HG03571 (cell line): Measurements from ENCODE around the gene TOX3.

ENCODE experiments used
- ATAC-seq: cut with Tn5 transposase; IDR thresholded peaks from one replicate; pipeline ENCODE4 v1.9.1; 2021; ENCODE audit not compliant: unreplicated experiment

The TOX3 gene

DNA sequence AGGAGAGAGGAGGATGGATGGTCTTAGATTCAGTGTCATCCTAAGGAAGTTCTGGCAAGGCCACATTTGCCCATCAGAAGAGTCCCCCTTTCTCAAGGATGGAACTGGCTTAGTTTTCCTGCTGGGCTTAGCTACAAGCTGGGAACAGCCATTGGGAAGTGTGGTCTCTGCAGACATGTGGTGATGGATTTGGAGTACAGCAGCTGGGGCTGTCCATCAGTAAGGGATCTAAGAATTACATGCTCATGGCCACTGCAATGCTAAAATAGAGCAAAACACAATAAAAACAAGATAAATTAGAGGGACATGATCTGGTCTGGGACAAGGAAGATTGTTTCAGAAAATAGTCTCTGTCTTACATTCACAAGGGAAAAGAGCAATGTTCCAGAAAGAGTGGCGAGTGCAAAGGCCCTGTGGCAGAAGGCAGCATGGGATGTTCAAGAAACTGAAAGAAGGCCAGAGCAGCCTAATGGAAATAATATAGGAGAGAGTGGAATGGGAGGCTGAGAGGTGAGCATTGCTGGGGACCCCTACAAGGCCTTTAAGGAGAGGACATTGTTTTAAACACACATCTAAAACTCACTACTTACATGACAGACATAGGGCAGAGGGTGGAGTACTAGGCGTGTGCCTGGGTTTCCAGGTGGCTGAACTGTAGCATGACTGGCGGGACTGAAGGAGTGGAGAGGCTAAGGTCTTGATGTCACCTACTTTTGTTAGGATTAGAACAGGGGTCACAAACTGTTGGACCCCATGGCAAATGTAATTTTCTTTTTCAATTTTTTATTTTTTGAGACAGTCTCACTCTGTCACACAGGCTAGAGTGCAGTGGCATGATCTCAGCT is 17.0 kb upstream of the TOX3 start:
- no peak for ATAC-seq

- ATAC-seq = no peak
These were observed 15.8 kb upstream of the TOX3 start for GRCh38 chr16:52562770-52563169.

DNA sequence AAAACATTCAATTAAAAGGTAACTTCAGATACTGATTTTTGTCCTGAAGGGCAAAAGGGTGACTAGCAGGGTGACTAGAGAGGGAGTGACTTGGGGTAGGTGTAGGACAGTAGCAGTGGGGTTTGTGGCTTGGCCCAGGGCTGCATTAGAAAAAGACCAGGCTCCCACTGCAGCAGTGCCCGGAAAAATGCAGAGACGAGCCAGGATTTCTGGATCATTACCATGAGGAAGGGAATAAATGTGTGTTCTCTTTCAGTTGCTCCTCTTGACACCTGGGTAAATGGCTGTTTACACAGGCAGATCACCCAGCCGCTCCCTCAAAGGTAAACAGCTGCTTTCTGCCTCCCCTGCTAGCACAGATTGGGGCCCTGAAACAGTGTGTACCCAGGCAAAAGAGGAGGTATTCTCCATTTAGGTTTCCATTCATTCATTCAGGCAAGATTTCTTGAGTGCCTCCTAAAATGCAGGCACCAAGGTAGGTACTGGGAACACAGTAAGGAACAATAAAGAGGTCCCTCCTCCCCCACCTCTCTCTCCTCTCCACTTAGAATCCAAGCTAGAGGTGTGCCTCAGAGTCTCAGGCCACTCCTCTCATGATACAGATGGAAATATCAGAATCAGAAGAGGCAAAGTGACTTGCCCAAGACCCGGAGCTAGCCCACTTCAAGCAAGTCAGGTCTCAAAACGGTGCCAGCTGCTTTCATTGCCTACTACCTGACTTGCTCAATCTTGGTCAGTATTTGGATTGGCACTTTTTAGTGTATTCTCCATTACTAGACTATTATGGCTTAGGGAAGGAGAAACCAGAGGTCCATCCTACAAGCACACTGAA is 15.2 kb upstream of the TOX3 start:
- ATAC-seq = no peak

DNA sequence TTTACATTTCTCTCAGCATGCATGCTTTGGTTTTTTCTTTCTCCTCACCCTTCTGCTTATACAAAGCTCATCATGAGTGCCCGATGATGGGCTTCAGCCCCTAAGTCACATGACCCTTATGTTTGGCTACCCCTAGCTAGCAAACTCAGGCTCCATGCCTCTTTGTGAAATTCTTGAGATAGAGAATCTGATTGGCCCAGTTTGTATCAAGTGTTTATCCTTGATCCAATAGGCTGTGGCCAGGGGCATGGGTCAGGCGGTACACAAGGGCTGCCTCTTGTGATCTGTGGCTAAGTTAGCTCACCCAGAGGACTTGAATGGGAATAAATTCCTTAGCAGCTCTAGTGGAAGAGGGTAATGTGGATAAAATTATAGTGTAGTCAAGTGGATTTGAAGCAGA is 11.5 kb upstream of the TOX3 start:
- no peak for ATAC-seq

GRCh38 chr16:52557236-52557635 is 10.3 kb upstream of the TOX3 start:
- ATAC-seq = no peak

DNA sequence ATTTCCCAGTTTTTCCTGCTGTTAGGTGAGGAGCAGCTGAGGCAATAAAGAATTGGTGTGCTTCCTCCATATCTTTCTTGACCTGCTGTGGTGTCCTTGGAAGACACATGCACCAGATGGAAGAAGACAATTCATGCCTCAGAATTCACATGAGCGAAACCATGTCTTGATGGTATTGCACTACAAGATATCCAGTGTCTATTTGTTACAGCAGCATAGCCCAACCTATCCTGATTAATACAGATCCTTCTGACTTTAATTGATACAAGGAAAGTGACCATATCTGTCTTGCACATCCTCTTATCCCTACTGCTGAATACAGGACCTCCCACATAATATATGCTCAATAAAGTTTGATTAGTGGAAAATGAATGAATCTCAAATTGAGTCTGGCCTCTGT is 9.1 kb upstream of the TOX3 start:
- ATAC-seq = no peak

DNA sequence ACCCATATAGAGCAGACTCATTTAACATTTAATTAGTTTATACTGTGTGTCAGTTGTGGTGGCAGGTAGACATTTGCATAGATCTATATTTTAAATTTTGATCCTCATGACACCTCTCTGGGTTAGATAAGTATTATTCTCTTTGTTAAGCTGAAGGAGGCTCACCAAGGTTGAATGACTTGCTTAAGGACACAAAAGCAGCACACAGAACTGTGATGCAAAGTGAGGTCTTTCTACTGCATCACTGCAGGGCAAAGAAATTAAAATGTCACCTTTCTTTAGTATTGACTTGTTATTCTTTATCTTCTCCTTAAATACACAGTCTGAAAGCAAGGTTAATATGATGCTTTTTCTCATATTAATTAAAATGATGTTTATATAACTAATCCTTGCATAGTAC is 8.6 kb upstream of the TOX3 start:
- ATAC-seq = no peak

GRCh38 chr16:52554334-52554733 is 7.4 kb upstream of the TOX3 start:
- ATAC-seq = no peak

DNA sequence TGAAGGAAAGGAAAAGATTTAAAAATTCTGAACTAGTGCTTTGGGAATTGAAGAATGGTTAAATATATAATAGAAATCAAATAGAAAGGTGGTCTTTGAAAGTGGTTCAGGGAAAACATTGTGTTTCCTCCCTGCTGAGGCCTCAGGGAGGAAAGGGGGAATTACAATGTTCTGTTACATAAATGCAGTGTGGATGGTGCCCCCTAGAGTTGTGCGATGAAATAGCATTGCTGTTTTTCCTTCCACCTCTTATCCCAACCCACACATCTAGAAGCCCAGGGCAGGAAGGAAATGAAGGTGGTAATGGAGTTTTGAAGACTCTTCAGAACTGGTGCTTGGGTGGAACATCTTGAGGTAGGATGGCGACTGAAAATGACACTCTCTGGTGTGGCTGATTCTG is 6.4 kb upstream of the TOX3 start:
- no peak for ATAC-seq

DNA sequence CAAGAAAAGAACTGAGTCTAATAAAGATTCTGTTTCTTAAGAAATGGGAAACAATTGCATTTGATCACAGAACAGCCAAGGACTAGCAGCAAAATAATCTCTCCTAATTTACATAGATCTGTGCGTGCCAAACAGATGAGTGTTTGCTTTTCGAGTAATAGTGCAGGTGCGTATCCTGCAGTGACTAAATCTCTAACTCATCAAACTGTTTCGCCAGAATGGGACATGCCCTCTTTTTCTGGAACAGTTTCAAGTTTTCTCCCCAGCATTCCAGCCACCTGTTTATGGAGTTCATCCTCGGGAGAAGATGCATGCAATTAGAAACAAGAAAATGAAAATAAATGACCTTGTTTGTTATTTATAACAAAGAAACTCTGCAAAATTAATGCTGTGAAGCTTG is 5.7 kb upstream of the TOX3 start:
- ATAC-seq = no peak

GRCh38 chr16:52549011-52549692 is 2.2 kb upstream of the TOX3 start:
- no peak for ATAC-seq

DNA sequence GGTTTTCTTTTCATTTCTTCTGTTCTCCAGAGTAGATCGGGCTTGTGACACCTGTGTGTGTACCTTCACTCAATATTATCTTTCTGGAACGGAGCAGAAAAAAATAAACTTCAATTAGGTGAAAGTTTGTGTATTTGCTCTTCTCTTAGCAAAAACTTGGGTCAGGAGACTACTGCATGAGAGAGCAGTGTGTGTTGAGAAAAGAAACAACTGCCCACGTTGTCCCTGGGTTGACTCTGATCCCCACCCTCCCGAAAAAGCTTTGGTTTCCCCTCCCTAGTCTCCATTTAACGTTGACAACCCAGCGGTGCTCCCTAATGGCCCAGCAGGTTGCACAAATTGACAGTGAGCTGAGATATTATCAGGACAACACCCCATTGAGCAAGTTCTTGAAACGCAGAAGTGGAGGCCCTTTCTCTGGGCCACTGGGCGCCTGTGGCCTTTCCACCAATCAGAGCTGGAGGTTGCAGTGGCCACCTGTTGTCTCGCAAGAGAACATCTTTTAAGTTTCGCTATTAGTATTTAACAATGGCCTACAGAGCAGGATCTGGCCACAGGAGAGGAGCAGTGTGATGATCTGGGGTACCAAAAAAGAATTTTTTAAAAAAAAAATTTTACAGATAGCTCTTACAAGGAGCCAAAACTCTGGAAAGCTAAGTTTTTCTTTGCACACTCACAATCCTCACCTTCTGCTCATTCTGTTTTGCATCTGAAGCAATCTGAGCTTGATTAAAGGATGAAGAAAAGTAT is 1.5 kb upstream of the TOX3 start:
- ATAC-seq = no peak

DNA sequence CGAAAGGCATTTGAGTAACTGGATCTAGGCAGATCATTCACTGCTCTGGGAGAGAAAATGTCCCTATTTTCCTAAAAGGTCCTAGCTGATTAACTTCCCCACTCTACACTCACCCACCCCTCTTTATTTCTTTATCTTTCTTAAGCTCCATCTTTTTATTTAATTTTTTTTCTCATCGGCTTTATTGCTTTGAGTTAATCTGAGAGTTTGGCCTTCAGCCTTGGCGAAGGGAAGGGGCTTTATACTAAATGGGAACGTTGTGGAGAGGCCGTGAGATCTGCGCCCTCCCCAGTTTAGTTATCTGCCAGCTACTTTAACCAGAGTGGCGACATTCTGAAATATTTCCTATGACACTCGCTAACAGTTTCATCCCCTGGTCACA is 882 bp upstream of the TOX3 start:
- ATAC-seq = no peak

DNA sequence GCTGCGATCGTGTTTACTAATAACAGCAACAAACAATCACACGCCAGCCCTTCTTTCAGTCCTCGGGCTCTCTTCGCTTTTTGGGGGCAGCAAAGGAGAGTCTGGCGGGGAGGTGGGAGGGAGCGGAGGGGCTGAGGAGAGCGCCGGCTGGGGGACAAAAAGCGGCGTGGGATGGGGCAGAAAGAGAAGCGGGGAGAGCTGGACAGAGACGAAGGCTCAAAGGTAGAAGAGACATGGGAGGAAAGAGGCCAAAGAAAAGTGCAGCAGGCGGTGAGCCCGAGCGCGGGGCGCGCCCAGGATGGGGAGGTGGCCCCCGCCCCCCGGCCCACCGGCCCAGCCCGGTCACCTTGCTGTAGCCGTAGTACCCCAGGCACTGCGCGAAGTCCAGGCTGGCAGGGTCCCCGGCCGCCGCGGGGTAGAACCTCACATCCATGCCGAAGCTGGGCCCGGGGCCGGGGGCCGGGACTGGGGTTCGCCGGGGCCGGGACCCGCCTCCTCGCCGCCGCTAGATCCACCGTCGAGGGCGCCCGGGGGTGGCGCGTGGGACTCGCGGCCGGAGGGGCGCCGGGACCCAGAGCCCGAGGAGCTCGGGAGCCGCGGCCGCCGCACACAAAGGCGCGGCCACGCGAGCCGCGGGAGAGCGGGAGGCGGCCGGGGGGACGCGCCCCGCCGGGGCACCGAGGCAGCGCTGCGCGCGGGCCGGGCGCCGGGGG is 496 bp downstream of the TOX3 start:
- ATAC-seq = no peak

- no peak for ATAC-seq
These were observed 1.1 kb downstream of the TOX3 start for GRCh38 chr16:52545898-52546266.

- ATAC-seq = no peak
These were observed 1.6 kb downstream of the TOX3 start for GRCh38 chr16:52545222-52545897.

DNA sequence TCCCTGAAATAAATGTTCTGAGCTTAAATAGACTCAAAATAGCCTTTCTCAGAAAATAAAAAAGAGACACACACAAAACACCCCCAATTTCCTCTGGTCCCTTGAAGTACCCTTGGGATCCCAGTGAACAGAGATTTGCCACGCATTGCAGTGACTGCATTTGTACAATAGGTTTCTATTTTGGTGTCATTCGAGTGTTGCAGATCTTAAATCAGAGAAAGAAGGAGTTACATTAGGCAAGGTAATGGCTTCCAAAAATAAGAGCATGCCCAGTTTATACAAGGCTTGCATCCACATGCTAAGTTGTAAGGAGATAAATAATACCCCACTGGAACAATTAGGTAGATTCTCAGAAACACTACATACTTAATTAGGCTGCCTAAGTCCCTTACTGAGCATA is 2.2 kb downstream of the TOX3 start:
- no peak for ATAC-seq

DNA sequence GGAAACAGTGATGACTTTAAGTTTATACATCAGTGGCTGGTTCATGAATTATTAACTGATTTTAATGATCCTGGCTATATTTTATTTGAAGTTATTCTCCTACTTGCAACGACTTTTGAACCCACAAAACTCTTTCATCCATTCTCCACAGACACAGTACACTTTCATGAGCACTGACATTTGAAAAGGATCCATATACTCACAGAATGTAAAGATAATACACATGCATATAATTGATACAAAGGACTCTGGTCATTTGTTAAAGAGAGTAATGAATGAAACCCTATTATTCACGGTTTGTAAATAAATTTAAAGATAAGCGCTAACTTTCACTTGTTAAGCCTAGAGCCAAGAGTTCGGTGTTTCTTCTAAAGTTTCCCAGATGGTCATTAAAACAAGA is 3.3 kb downstream of the TOX3 start:
- no peak for ATAC-seq

- ATAC-seq = no peak
These were observed 6.0 kb downstream of the TOX3 start for GRCh38 chr16:52540910-52541309.

DNA sequence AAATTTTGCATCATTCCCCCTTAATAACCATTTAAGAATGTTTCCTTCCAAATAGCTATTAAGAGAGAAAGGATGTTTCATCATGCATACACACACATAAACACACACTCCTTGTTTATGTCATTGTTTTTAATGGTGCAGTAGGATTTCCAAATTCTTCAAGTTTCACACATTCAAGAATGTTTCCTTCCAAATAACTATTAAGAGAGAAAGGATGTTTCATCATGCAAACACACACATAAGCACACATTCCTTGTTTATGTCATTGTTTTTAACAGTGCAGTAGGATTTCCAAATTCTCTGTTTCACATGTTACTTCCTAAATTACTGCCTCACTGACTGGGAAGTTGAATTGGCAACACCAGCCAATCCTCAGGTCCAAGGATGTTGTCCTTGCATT is 7.8 kb downstream of the TOX3 start:
- no peak for ATAC-seq
